K562 (cell line): Measurements from ENCODE around the gene SP140L.

Source experiments
- ARID3A ChIP-seq: IDR thresholded peaks from 2 replicates; pipeline ENCODE4 v1.6.1; 2012; ENCODE audit warnings: low read depth, low read length, improper control_type of control experiment, borderline replicate concordance
- ASH1L ChIP-seq: fragments of 450-650 bp; IDR thresholded peaks from 2 replicates; pipeline ENCODE4 v1.6.1; 2018; ENCODE audit warnings: borderline replicate concordance, mild to moderate bottlenecking, low read depth; ENCODE audit not compliant: partially characterized antibody
- CTCF ChIP-seq, 3 experiments: IDR thresholded peaks in 2 of 3; conservative IDR thresholded peaks in 1 of 3; 2 replicates each; pipeline ENCODE4 v1.5.1; 2011 to 2012; ENCODE audit warnings: low read length in 3 of 3, mild to moderate bottlenecking in 3 of 3, control low read depth in 2 of 3, improper control_type of control experiment in 1 of 3, inconsistent platforms in 1 of 3, low read depth in 1 of 3, mixed read lengths in 1 of 3, moderate library complexity in 1 of 3; ENCODE audit not compliant: insufficient read depth in 2 of 3
- IRF9 ChIP-seq: fragments of 450-650 bp; IDR thresholded peaks from 2 replicates; pipeline ENCODE4 v1.6.1; 2016; ENCODE audit warnings: missing biosample characterization, missing genetic modification characterization
- MLX ChIP-seq, 2 experiments: fragments of 450-650 bp in 1 of 2; sonication (generic) in 1 of 2; formaldehyde crosslinking; conservative IDR thresholded peaks; 2 replicates each; pipeline versions ENCODE4 v1.4.0 to v1.8.1; 2020 to 2022; ENCODE audit warnings: mild to moderate bottlenecking in 1 of 2, missing genetic modification reagents in 1 of 2
- SRSF7 ChIP-seq: fragments of 200-400 bp; formaldehyde crosslinking; optimal IDR thresholded peaks from 2 replicates; pipeline ENCODE3; 2017; ENCODE audit warnings: mild to moderate bottlenecking, low read depth, low read length
- ZNF143 ChIP-seq: sonication (generic); formaldehyde crosslinking; IDR thresholded peaks from 2 replicates; pipeline ENCODE4 v1.9.0; 2022; ENCODE audit warnings: mild to moderate bottlenecking, missing genetic modification reagents
- ZNF274 ChIP-seq: IDR thresholded peaks from 2 replicates; pipeline ENCODE4 v1.6.1; 2011; ENCODE audit warnings: low read depth, mild to moderate bottlenecking, low read length, moderate library complexity, borderline replicate concordance
- ZNF431 ChIP-seq: sonication (generic); formaldehyde crosslinking; IDR thresholded peaks from 2 replicates; pipeline ENCODE4 v1.8.0; 2022; ENCODE audit warnings: mild to moderate bottlenecking, missing genetic modification reagents

GRCh38 chr2:230410263-230410662 lies 83.3 kb downstream of the SP140L start:
- no peak for TF ChIP-seq ASH1L
- no peak for TF ChIP-seq ZNF143 (CRISPR knock-in tag)
- no peak for TF ChIP-seq ZNF274
- TF ChIP-seq IRF9, result no peak
- TF ChIP-seq CTCF (IDR thresholded peaks at IDR 0.05 in 2 of 3, conservative IDR thresholded peaks at IDR 0.05 in 1 of 3; ENCODE audit: insufficient read depth in 2 of 3, low read depth in 1 of 3, low read length in 3 of 3), result no peak
- TF ChIP-seq ZNF431 (CRISPR knock-in tag), result no peak
- TF ChIP-seq SRSF7, result no peak
- TF ChIP-seq ARID3A, result no peak
- TF ChIP-seq MLX (CRISPR knock-in tag; conservative IDR thresholded peaks at IDR 0.05), result no peak
